HG02642 (cell line): ENCODE results near the gene RPL32.
"Not testable (repeated sequence)": the region's sequence is repeated elsewhere in the genome, so short reads cannot be mapped to it uniquely, and the experiment has no call there.

Source experiments
- ATAC-seq: cut with Tn5 transposase; IDR thresholded peaks from one replicate; pipeline ENCODE4 v1.9.1; 2021; ENCODE audit warnings: mild to moderate bottlenecking; ENCODE audit not compliant: unreplicated experiment, poor library complexity

RPL32 gene

DNA sequence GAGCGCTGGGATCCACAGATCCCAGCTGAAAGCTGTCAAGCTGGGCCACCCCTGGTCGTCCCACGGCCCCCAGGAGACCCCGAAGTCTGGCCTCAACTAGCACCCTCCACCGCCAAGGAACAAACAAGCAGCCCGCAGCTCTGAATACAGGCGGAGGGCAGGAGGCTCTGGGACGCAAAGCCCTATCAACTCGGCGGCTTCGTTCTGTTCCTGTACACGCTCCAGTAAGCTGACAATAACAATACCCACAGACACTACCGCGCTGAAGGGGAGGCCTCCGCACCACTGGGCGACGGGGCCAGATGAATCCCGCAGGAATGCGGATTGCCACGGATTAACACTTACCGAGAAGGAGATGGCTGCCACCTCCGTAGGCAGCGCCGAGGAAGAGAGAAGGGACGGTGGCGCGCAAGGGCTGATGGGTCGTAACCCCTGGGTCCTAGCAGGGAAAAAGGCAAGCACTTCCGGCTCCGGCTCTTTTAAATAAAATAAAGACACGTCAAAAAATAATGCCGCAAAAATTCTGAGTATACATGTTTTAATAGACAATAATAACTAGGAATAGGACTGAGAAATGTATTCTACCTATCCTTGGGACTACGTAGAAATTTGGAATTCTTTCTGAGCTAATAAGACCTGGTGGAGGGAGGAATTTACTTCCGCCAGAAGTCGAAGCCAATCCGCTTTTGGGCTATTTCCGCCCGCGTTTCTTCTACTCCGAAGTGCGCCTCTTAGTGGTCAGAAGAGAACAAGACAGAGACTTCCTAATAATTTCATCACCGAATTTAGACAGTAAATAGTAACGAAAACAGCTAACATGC is at the start of gene RPL32:
TSS of gene RPL32 (minus strand) at position 417 of the 821 bp plus-strand sequence. CDS start 1,328 bp downstream, outside the sequence.
- ATAC-seq, result peak; percentile 91

DNA sequence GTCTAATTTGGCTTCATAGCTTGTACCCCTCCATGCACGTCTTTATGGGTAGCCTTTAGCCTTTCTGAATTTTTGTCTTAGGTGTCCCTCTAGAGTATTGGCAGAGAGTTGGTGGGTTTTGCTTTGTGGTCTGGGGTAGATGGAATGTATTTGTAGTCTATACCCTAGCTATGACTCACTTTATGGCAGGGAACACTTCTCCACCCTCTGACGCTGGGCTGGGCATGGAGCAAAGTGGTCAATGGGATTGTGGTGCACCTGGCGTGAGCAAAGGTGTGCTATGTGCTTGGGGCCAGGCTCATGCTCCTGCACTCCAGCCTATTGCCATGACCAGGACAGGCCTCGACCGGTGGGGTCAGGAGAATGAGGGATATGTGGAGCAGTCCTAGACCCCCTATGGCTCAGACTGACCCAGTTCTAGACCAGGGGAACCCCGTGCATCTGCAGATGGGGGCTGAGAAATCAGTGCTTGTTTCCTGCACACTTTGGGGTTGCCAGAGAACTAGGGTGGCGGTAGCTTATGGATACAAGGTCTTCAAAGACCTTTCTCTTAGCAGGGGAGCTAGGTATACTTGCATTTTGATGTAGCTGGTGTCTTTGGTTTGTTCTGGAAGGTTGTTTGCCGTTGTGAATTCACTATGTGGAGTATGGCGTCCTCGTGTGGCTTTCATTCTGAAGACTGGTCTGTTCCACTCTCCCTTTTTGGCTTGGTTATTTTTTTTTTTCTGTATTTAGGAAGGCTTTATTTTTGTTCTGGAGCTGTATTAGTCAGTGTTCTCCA is 49.4 kb upstream of the RPL32 start:
- ATAC-seq, result no peak

DNA sequence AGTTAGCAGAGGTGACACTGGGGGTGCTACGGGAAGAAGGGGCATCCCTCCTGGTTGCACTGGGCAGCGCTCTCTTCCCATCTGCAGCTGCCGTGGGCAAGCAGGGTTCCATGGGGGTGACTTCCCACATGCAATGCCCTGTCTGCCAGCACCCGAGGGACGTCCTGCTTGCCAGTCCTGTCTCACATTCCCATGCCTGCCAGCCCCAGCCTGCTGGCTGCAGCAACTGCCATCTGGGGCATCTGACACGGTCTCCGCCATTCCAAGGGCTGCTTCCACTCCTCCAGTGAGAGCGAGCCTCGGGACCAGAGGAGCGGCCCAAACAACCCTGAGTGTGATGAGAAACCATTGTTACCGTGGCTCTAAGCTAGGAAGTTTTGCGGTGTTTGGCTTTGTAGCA is 45.4 kb upstream of the RPL32 start:
- ATAC-seq, result no peak

DNA sequence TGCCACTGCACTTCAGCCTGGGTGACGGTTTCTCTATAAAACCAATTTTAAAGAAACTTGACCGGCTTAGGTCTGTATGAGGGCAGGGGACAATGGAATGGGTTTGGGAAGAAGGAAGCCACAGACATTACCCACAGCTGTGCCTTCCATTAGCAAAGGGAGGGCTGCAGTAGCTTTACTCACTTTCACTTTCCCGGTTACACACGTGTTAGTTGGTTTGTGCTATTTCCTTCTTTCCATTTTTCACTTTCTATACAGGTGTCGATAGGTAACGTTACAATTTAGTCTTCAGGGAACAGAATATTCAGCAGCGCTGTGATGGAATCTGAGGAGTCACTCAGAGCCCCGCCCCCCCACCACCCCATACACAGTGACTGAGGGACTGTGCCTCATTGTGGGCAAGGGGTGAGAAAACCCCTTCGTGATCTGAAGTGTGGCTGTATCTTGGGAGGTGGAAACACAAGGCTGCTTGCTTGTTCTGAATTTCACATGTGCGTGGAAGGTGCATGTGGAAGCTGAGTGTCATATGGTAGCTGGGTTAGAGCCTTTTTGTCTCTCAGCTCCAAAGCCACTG is 44.8 kb upstream of the RPL32 start:
- peak; percentile 51 for ATAC-seq

DNA sequence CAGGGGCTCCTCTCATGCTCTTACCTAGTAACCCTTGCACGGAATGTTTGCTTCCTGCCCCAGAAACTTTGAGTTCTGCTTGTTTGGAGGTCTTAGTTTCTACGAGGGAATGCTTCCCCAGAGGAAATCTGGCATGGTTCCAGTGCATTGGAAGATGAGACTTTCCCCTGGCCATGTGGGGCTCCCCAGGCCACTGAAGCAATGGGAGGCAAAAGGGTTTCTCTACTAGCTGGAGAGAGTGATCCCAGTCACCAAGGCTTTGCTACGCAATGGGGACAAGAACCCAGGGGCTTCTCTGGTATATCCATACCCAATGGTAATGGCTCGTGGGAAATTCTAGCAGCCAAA is 44.2 kb upstream of the RPL32 start:
- ATAC-seq, result no peak

DNA sequence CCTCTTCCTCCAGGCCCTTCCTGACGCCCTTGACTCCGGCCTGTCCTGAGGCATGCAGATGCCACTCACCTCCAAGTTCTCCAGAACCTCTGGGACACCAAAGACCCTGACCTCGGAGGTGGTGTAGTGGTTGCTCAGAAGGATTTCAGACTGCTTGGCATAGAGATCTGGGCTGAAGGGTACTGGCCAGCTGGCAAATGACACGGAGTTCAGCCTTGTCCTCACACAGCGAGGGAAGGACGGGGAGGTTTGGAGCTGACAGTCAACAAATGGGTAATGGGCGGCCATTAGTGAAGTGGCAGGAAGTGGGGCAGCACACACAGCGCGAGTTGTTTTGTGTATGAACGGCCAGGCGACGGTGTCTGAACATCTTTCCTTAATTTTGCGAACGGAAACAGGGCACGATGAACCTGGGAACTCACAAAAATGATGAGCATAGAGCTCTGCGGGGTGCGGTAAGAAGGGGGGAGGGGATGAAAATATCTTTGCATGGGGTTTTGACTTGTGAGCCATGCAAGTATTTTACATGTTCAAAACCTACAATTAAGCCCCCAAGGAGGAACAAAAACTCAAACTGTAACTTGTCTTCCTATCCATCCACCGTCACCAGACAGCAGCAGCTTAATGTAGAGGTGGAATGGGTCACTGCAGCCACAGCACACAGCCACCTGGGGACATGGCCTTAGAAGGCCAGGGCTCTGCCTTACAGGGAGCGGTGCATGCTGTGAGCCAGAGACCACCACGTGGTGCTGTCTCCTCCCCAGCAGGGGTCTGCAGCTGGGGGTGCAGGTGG is 43.6 kb upstream of the RPL32 start:
- ATAC-seq, result no peak

DNA sequence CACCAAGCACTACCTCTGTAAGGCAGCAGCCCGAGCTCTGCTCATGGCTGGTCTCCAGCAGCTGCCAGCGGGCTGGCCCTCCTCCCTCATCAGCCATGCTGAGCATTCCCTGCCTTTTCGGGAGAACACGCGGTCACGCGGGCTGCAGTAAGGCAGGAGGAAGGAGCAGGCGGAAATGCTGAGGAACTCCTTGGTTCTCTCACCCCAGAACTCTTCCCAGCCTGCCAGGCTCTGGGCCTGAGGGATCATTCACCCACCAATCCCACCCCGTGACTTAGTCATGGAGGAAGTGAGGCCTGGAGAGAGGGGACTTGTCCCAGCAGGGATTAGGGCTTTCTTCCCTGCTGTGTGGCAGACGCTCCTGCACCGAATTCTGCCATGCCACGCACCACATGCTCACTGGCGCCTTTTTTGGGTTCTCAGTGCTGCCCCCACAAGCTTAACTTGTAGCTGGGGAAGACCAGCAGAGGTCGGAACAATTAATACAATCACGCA is 42.9 kb upstream of the RPL32 start:
- no peak for ATAC-seq

DNA sequence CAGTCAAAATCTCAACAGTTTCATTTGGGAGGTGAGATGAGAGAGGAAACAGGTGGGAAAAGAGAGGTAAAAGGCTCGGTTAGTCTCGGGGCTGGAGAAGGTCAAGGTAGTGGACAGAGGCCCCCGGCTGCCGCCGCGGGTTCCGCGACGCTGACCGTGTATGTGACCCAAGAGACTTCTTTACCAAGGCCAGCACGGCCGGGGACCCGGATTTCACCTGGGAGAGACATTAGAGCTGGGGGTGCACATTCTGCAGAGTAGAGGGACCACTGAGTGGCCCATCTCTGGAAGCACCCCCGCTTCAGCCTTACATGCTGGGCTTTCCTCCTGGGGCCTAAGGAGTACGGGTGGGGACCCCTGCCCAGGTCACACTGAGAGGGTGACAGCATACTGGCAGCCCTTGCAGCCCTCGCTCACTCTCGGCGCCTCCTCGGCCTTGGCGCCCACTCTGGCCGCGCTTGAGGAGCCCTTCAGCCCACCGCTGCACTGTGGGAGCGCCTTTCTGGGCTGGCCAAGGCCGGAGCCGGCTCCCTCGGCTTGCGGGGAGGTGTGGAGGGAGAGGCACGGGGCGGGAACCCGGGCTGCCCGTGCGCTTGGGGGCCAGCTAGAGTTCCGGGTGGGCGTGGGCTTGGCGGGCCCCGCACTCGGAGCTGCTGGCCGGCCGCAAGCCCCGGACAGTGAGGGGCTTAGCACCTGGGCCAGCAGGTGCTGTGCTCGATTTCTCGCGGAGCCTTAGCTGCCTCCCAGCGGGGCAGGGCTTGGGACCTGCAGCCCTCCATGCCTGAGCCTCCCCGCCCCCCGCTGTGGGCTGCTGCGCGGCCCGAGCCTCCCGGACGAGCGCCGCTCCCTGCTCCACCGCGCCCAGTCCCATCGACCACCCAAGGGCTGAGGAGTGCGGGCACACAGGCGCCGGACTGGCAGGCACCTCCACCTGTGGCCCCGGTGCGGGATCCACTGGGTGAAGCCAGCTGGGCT is 41.3 kb upstream of the RPL32 start:
- no peak for ATAC-seq

DNA sequence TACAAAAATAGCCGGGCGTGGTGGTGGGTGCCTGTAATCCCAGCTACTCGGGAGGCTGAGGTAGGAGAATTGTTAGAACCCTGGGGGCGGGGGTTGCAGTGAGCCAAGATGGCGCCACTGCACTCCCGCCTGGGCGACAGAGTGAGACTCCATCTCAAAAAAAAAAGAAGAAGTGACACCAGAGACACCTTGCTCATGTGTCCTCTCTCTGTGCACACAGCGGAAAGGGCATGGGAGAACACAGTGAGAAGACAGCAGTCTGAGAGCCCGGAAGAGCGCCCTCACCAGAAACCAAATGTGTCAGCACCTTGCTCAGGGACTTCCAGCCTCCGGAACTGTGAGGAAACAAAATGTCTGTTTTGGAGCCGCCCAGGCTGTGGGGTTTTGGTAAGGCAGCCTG is 40.5 kb upstream of the RPL32 start:
- peak; percentile 41 for ATAC-seq

DNA sequence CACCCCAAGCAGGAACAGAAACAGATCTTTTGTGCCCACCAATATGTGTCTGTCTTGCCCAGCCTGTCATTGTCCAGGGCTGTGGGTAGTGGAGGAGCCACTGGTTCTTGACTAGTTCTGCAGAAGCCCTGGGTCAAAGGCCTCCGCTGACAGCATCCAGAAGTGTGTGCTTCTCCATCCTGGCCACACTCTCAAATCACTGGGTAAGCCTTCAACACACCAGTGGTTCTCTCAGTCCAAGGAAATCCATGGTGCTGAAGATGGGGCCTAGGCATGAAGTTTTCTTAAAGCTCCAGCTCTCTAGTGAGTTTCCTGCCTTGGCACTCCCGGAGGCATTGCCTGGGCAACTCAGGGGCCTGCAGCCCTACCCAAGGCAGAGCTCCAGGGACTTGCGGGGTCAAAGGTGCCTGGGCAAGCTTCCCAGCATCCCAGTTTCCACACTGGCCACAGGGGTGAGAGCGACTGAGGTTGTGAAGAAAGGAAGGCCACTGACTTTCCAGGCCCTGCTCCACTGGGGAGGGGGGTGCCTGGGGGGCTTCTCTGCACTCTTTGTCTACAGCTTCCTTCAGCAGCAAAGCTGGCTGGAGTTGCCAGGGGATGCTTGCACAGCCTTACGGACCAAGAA is 37.9 kb upstream of the RPL32 start:
- ATAC-seq, result no peak

DNA sequence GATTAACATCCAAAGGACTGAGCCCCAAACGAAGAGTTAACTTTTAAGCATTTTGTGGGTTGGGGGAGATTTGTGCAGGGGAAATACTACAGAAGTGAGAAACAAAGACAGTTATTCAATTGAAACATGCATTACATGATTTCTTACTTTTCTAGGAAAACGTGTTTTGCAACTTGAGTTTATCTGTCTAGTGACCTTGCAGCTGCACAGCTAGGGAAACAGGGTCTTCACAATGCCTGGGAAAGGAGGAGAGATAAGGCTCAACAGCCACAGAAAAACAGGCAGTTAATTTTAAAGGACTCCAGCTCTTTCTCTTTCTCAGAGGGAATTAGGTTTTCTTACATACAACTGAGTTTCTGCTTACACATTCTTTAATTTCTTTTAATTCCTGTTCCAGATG is 37.4 kb upstream of the RPL32 start:
- ATAC-seq, result not testable (repeated sequence)

DNA sequence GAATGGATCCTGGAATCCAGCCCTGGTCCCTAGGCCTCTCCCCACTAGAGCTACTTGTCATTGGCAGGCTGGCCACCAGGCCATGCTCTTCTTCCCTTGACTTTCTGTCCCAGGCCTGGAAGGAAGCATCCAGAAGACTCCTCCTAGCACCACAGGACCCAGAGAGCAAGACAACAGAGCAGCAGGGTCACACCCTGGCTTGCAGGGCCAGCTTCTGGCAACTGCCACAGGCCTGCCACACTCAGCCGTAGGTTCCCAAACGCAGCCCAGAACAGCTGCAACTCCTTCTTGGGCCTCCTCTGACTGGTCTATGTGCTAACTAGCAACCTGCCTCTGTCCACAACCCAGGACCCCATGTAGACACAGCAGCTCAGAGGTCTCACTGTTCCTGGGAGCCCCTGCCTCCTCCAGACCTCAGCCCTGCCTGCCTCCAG is 36.8 kb upstream of the RPL32 start:
- ATAC-seq, result no peak

DNA sequence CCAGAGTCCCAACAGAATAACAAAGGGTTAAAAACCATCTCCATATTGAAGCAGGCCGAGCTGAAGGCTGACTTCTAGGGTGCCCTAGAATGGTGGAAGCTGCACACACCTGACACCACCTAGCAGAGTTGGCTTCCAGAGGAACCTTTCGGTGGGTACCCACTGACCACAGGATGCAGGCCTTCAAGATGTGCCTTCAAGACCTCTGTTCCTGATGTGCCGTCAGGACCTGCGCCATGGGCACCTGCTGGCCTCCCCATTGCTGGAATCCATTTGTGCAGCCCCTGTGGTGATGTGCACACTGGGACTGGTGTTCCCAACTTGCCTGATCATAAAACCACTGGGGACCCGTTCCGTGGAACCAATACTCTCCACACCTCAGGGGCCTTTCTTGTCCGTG is 35.7 kb upstream of the RPL32 start:
- ATAC-seq, result no peak

DNA sequence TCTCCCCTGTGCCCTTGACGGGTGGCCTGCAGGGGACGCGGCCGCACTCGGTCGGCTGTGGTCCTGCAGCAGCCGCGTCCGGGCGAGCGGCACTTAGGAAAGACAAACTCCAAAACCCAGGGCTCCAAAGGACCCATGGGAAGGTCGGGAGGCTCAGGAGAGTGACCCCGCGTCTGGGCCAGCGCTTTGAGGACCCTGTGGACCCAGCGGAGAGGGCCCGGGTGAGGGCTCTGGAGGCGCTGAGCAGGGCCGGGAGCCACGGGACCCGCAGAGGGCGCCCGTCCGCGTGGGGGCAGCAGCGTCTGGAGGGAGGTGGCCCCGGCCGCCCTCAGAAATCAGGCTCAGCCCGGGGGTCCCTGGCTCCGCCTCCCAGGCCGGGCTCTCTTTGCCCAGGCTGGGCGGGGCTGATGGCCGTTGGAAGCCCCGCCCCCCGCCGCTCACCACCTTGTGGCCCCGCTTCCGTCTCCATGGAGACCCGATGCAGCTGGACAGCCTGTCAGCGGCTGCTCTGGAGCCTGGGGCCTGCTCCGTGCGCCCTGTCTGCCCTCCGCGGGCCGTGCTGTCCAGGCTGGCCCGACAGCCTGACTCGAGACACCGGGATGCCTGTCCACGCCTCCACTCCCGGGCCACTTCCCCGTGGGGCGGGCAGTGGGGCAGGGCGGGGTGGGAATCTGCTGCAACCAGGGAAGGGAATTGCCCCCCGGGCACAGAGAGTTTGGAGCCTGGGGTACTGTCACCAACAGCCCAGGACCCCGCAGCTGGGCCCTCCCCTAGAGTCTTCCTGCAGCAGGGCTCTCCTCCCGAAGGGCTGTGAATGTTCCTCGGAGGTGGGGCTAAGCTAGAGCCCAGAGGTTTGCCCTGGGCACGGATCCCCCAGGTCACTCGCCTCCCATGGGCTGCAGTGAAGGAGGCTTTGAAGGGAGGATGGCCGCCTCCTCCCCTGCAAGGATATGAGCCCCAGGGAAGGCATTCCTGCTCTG is 34.8 kb upstream of the RPL32 start:
- ATAC-seq, result peak; percentile 44

DNA sequence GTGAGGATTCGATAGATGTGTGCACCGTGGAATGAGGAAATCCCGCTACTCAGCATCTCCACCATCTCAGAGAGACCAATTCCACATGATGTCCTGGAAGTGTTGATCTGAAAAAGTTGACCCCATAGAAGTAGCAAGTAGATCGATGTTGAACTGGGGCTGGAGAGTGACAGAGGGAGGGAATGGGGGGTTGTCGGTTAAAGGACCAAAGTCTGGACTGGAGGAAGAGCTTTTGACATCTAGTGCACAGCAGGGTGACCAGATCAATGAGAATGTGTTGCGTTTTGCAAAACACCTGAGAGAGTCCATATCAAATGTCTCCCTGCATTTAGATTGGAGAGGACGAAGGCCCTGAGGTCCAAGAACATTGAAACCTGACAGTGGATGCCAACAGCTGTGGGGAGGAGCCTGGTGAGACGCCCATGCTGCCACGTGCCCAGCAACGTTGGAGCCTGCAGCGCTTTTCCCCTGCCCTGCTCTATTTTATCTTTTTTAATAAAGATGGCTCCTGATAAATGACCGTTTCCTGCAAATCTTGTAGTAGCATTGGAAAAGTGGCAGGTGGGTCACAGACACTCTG is 30.1 kb upstream of the RPL32 start:
- ATAC-seq, result no peak

DNA sequence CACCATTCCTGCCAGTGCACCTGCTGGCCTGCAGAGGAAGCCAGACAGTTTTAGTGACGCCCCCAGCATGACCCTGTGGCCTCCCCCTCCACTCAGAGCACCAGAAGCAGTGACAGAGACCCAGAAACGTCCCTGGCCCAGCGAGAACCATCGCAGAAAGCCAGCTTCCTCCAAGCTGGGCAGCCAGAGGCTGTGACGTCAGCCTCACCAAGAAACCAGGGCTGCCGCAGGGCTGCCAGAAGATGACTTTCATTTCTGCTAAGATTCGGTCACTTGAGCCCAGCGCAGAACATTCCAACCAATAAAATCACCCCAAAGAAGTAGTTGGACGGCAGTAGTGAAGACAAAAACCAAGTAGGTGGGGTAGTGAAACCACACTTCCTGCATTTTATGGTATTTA is 29.6 kb upstream of the RPL32 start:
- ATAC-seq, result no peak

DNA sequence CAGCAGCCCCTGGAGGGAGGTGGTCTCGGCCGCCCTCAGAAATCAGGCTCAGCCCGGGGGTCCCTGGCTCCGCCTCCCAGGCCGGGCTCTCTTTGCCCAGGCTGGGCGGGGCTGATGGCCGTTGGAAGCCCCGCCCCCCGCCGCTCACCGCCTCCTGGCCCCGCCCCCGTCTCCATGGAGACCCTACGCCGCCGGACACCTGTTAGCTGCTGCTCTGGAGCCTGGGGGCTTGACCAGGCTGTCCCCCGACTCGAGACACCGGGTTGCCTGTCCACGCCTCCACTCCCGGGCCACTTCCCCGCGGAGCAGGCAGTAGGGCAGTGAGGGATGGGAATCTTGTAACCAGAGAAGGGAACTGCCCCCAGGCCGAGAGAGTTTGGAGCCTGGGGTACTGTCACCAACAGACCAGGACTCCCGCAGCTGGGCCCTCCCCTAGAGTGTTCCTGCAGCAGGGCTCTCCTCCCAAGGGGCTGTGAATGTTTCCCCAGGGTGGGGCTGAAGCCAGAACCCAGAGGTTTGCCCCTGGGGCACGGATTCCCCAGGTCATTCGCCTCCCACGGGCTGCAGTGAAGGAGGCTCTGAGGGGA is 27.8 kb upstream of the RPL32 start:
- peak; percentile 62 for ATAC-seq
